SK-N-SH treated with all-trans-retinoic acid at 6 μM for 48 hours (cell line): ENCODE measurements around the gene ABI2.

Experiments
- ATAC-seq: fragments of 200-7000 bp; cut with Tn5 transposase; 3 replicates; pipeline ENCODE4 v1.9.1; 2020; ENCODE audit warnings: mild to moderate bottlenecking, moderate library complexity
- ARNTL ChIP-seq: fragments of 450-650 bp; formaldehyde crosslinking; IDR thresholded peaks from 2 replicates; pipeline ENCODE4 v1.5.0; 2020; ENCODE audit warnings: low read depth, mild to moderate bottlenecking, moderate library complexity, borderline replicate concordance
- BACH2 ChIP-seq: fragments of 250-450 bp; sonication (Bioruptor Pico); IDR thresholded peaks from 2 replicates; pipeline ENCODE4 v1.9.0; 2021; ENCODE audit warnings: mild to moderate bottlenecking, borderline replicate concordance
- CSDC2 ChIP-seq: fragments of 250-450 bp; sonication (Bioruptor Pico); IDR thresholded peaks from 2 replicates; pipeline ENCODE4 v1.5.0; 2020; ENCODE audit warnings: mild to moderate bottlenecking, moderate library complexity
- CSRNP3 ChIP-seq: fragments of 250-450 bp; sonication (Bioruptor Pico); IDR thresholded peaks from 2 replicates; pipeline ENCODE4 v1.5.1; 2021; ENCODE audit warnings: mild to moderate bottlenecking, moderate library complexity
- ESRRG ChIP-seq: fragments of 250-450 bp; sonication (Bioruptor Pico); IDR thresholded peaks from 2 replicates; pipeline ENCODE4 v1.6.1; 2021; ENCODE audit warnings: mild to moderate bottlenecking
- GLIS3 ChIP-seq: fragments of 250-450 bp; sonication (Bioruptor Pico); IDR thresholded peaks from 2 replicates; pipeline ENCODE4 v1.5.0; 2020; ENCODE audit warnings: mild to moderate bottlenecking, moderate library complexity
- ISL1 ChIP-seq: fragments of 250-450 bp; sonication (Bioruptor Pico); IDR thresholded peaks from 2 replicates; pipeline ENCODE4 v2.1.2; 2022; ENCODE audit warnings: mild to moderate bottlenecking, moderate library complexity
- OSR1 ChIP-seq: fragments of 250-450 bp; sonication (Bioruptor Pico); IDR thresholded peaks from 2 replicates; pipeline ENCODE4 v1.8.0; 2022; ENCODE audit warnings: moderate library complexity, mild to moderate bottlenecking, inconsistent platforms
- PATZ1 ChIP-seq: fragments of 250-450 bp; sonication (Bioruptor Pico); IDR thresholded peaks from 2 replicates; pipeline ENCODE4 v1.8.0; 2020; ENCODE audit warnings: mild to moderate bottlenecking, moderate library complexity, borderline replicate concordance
- POU6F1 ChIP-seq: fragments of 250-450 bp; sonication (Bioruptor Pico); IDR thresholded peaks from 2 replicates; pipeline ENCODE4 v1.8.0; 2021; ENCODE audit warnings: low read depth, mild to moderate bottlenecking, moderate library complexity, borderline replicate concordance
- RARB ChIP-seq: fragments of 250-450 bp; sonication (Bioruptor Pico); IDR thresholded peaks from 2 replicates; pipeline ENCODE4 v1.8.0; 2021; ENCODE audit warnings: mild to moderate bottlenecking, moderate library complexity
- SNAI2 ChIP-seq: fragments of 250-450 bp; sonication (Bioruptor Pico); IDR thresholded peaks from 2 replicates; pipeline ENCODE4 v1.5.0; 2020; ENCODE audit warnings: mild to moderate bottlenecking, moderate library complexity
- TOX ChIP-seq: fragments of 250-450 bp; sonication (Bioruptor Pico); IDR thresholded peaks from 2 replicates; pipeline ENCODE4 v1.8.0; 2021; ENCODE audit warnings: mild to moderate bottlenecking, moderate library complexity, borderline replicate concordance
- TSHZ2 ChIP-seq: fragments of 250-450 bp; sonication (Bioruptor Pico); IDR thresholded peaks from 2 replicates; pipeline ENCODE4 v1.5.0; 2020; ENCODE audit warnings: mild to moderate bottlenecking, moderate library complexity
- ZC3H10 ChIP-seq: fragments of 250-450 bp; sonication (Bioruptor Pico); IDR thresholded peaks from 2 replicates; pipeline ENCODE4 v1.5.1; 2021; ENCODE audit warnings: mild to moderate bottlenecking, moderate library complexity
- ZFP3 ChIP-seq: fragments of 250-450 bp; sonication (Bioruptor Pico); IDR thresholded peaks from 2 replicates; pipeline ENCODE4 v1.5.0; 2020; ENCODE audit warnings: mild to moderate bottlenecking, moderate library complexity
- ZFP30 ChIP-seq: fragments of 450-650 bp; formaldehyde crosslinking; IDR thresholded peaks from 2 replicates; pipeline ENCODE4 v1.5.0; 2022; ENCODE audit warnings: mild to moderate bottlenecking, moderate library complexity
- ZNF8 ChIP-seq: fragments of 450-650 bp; formaldehyde crosslinking; IDR thresholded peaks from 2 replicates; pipeline ENCODE4 v1.5.0; 2020; ENCODE audit warnings: mild to moderate bottlenecking, moderate library complexity

The ABI2 gene

GRCh38 chr2:203436496-203436895 is 108.3 kb downstream of the ABI2 start:
- no peak; the same call in 2 of the 3 replicates for ATAC-seq

GRCh38 chr2:203437511-203437910 is 109.3 kb downstream of the ABI2 start:
- TF ChIP-seq PATZ1 (CRISPR knock-in tag) = no peak
- no peak for TF ChIP-seq SNAI2
- no peak for ATAC-seq

More at GRCh38 chr2:203436496-203436895, 108.3 kb downstream of the ABI2 start:
- TF ChIP-seq ZFP3 (CRISPR knock-in tag) (no peak), ZC3H10 (CRISPR knock-in tag) (no peak), POU6F1 (no peak), GLIS3 (no peak), TOX (no peak), OSR1 (CRISPR knock-in tag) (no peak), BACH2 (CRISPR knock-in tag) (no peak), PATZ1 (CRISPR knock-in tag) (no peak), SNAI2 (no peak), CSDC2 (CRISPR knock-in tag) (no peak), TSHZ2 (CRISPR knock-in tag) (no peak), ZNF8 (CRISPR knock-in tag) (no peak)

GRCh38 chr2:203438528-203438927 is 110.3 kb downstream of the ABI2 start:
- no peak for ATAC-seq
- TF ChIP-seq ARNTL (no peak), RARB (CRISPR knock-in tag) (no peak), SNAI2 (no peak), PATZ1 (CRISPR knock-in tag) (no peak), ZFP30 (CRISPR knock-in tag) (no peak), ZC3H10 (CRISPR knock-in tag) (no peak), GLIS3 (no peak), CSRNP3 (CRISPR knock-in tag) (no peak), BACH2 (CRISPR knock-in tag) (no peak), ISL1 (CRISPR knock-in tag) (no peak)

- ATAC-seq = no peak
- TF ChIP-seq BACH2 (CRISPR knock-in tag) (no peak), POU6F1 (no peak), ARNTL (no peak), RARB (CRISPR knock-in tag) (no peak), ZNF8 (CRISPR knock-in tag) (no peak), PATZ1 (CRISPR knock-in tag) (no peak), ESRRG (CRISPR knock-in tag) (no peak)
Measured at GRCh38 chr2:203440671-203441070, 112.5 kb downstream of the ABI2 start.
